MV-4-11 (cell line): Measurements from ENCODE around the gene ZBTB33.
A peak's percentile ranks its signal among the peaks of the same experiment; 100 is the strongest.

Source experiments
- DNase-seq: peaks from one replicate; lab custom pipeline; 2025; lab: John Stamatoyannopoulos, UW

The ZBTB33 gene

DNA sequence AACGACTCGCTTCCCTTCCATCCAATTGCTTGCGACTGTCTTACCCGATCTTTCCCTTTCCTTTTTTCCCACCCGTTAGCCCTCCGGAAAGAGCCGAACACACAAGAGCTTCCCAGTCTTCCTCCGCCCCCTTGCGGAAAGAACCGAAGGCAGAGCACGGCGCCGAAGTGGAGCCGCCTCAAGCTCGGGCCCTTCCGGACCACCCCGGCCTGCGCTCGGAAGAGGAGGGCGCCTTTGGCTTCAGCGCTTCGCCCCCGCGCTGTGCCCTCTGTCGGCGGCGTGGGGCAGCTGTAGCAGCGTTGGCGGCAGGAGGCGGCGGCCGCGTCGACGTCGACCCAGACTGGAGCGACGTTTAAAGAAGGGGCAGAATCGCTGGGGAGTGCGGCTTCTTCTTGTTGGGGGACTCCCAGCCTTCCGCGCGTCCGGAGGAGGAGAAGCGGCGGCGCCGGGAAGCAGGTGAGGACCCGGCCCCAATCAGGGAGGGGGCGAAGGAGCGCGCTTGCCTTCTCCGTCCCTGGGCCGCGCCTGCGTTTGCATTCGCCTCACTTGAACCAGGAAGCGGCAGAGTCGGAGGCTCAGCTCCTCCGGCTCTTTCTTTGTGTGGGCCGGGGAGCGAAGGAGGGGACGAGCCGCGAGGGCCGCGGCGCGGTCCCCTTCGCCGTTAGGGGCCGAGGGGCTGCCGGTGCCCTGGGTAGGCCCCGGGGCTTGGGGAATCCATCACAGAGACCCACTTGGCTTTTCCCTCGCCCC, at the start of gene ZBTB33:
TSS of gene ZBTB33 (plus strand) at position 291 of the 750 bp plus-strand sequence. CDS start 2,604 bp downstream, outside the sequence.
- peak; percentile 81 for DNase-seq

GRCh38 chrX:120200851-120201250, 49.8 kb upstream of the ZBTB33 start:
- no peak for DNase-seq

DNA sequence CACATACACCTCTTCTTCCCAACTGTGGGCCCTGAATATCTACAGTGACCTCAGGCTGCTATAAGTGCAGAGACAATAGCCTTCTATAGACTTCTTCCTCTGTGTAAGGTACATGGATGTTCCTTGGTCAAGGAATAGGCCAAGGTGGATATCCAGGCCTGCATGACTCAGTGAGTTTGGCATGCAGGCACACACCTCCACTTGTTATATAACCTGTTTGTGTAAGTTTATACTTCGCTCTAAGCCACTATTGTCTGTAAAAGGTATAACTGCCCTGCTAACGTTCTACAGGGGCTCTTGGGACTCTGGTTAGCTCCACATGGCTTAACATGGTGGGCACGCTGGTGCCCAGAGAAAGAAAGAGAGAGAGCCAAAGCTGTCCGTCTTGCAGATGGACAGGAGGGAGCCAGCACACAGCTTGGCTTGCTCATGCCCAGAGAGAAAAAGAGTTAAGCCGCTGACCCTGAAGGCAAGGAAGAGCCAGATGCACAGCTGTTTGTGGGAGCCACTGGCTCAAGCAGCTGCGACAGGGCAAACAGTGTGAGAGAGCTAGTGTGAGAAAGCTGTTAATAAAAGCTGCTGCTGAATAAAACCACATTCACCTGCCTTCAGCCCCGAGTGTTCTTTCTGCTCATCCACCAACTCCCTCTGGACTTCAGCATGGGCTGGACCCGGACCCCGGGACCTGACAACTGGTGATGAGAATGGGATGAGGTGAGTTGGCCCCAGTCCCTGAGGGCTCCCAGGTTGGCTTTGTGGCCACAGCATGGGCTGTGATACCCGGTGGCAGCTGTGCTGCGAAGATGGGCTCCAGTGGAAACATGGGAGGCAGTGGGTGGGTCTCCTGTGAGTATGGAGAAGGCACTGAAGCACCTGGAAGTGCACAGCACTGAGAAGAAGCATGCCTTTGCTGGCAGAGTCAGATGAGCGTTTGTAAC, 44.5 kb upstream of the ZBTB33 start:
- DNase-seq = no peak

GRCh38 chrX:120207009-120207605, 43.5 kb upstream of the ZBTB33 start:
- DNase-seq = no peak

- DNase-seq = peak; percentile 19
Observed at GRCh38 chrX:120213438-120214265, 37.0 kb upstream of the ZBTB33 start.

GRCh38 chrX:120223374-120223773, 27.2 kb upstream of the ZBTB33 start:
- no peak for DNase-seq

DNA sequence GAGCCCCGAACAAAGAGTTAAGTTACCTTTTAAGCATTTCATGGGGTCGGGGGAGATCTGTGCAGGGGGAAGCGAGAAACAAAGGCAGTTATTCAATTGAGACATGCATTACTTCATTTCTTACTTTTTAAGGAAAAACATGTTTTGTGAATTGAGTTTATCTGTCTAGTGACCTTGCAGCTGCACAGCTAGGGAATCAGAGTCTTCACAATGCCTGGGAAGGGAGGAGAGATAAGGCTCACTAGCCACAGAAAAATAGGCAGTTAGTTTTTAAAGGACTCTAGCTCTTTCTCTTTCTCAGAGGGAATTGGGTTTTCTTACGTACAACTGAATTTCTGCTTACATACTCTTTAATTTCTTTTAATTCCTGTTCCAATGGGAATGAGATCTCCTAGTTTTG, 26.2 kb upstream of the ZBTB33 start:
- DNase-seq = no peak

DNA sequence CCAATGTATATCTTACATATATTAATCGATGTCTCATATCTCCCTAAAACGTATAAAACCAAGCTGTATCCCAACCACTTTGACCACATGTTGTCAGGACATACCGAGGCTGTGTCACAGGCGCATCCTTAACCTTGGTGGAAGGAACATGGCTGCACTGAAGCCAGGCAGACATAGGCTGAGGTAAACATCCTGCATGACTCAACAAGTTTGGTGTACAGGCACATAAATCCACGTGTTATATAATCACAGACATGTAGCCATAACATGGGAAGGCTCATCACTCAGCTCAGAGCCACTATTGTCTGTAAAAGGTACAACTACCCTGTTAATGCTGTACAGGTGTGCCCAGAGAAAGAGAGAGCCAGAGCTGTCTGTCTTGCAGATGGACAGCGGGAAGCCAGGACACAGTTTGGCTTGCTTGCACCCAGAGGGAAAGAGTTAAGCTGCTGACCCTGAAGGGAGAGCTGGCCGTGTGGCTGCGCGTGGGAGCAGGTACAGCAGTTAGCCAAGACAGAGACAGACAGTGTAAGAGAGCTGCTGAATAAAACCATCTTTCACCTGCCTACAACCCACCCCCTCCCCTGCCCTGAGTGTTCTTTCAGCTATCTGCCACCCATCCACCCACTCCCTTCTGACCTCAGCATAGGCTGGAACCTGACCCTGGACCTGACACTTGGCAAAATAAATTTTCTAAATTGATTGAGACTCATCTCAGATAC, 22.3 kb upstream of the ZBTB33 start:
- DNase-seq = no peak

- DNase-seq = no peak
Observed at GRCh38 chrX:120235284-120235683, 15.3 kb upstream of the ZBTB33 start.

DNA sequence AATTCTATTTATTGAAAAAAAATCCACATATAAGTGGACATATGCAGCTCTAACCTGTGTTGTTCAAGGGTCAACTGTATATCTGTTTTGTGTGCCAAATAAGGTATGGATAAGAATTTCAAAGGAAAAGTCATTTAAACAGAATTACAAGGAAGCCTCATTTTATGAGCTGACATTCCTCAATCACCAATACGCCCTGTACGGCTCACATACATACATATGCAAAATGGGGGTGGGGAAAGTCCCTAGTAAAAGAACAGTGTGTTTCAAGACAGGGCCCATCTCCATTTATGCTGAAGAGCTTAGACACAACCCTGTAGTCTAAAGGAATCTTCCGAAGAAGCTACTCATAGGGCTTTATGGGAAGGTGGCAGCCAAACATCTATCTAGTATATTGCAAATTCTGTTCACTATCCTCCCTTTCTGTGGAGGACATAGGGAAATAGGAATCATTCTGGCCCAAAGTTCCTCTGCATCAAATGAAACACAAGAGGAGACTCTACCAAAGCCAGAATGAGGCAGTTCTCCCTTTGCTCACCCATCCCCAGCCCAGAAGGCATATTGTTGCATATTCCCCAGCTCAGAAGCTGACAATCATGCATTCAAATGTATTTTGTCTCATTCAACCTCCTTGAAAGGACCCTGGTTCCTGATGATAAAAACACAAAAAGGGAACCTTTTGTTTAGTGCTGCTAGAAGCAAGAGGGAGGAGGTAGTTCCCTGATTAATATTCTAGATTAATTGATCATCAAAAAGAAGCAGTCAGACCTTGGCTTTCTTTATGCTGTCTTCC, 13.7 kb upstream of the ZBTB33 start:
- DNase-seq = no peak

GRCh38 chrX:120238933-120239332, 11.7 kb upstream of the ZBTB33 start:
- peak; percentile 61 for DNase-seq

- peak; percentile 38 for DNase-seq
Observed at GRCh38 chrX:120242813-120243212, 7.8 kb upstream of the ZBTB33 start.

DNA sequence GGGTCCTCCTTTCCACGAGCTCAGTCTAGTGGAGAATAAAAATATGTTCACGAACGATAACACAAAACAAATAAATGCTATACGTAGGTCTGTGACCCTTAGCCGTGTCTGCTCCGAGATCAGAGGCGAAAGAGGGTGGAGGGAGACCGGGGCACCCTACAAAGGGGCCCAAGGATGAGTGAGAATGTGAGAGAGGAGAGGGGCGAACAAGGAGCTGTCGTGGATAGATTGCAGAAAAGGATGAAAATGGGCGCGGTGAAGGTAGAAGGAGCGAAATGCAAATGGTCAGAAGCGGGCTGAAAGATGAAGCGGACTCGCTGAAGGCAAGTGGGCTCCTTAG, 6.2 kb upstream of the ZBTB33 start:
- DNase-seq = no peak

DNA sequence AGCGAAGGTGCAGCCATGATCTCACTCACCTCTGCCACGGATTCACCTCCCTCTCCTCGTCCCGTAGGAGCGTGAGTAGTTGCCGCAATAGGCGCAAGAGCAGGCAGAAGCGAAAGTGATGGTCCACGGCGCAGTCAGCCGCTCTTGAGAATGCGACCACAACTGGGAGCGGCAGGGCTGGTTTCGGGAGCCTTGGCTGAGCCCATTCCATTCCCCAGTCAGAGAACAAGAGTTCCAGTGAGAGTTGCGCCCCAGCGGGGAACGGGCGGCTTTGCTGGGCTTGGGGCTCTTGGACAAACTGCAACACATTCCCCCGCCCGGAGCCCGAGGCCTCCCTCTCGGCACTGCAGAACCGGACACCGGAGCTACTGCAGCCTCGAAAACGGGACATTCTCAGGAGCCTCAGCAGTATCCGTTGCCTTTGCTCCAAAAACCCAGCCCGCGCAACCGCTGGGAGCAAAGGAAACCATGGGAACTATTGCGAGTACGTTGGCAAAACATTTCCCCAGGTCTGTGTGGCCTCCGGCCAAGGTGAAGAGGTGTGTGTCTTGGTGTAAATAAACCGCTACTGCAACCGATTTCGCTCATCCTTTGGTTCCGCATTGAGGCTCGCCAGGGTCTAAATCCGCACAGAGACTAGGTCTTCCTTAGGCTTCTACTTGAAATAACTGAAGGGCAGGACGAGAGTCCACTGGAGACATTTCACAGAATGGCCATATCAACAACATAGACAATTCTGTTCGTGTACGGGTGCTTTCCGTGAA, 5.7 kb upstream of the ZBTB33 start:
- peak; percentile 62 for DNase-seq

GRCh38 chrX:120251471-120252011, 929 bp downstream of the ZBTB33 start:
- peak; percentile 20 for DNase-seq

DNA sequence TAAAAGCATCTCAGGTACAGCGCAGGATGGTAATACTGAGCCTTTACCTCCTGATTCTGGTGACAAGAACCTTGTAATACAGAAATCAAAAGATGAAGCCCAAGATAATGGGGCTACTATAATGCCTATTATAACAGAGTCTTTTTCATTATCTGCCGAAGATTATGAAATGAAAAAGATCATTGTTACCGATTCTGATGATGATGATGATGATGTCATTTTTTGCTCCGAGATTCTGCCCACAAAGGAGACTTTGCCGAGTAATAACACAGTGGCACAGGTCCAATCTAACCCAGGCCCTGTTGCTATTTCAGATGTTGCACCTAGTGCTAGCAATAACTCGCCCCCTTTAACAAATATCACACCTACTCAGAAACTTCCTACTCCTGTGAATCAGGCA, 3.2 kb downstream of the ZBTB33 start:
- DNase-seq = no peak

DNA sequence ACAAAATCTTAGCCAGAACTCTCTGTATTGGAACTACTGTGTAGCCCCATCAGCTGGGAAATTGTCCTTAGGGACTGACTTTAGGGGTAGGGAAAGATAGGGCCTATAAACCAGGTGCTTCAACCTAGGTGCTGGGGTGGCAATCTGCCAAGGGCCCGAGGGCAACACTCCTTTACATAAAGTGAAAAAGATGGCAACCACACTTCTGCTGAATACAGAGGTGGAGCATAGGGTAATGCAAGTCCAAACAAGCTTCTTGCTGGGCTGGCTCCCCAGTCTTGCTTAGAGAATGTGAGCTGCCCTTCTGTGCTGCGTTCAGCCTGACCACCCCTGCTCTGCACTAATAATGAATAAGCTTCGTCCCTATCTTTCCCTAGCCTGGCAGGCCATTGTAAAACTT, 9.8 kb downstream of the ZBTB33 start:
- no peak for DNase-seq

DNA sequence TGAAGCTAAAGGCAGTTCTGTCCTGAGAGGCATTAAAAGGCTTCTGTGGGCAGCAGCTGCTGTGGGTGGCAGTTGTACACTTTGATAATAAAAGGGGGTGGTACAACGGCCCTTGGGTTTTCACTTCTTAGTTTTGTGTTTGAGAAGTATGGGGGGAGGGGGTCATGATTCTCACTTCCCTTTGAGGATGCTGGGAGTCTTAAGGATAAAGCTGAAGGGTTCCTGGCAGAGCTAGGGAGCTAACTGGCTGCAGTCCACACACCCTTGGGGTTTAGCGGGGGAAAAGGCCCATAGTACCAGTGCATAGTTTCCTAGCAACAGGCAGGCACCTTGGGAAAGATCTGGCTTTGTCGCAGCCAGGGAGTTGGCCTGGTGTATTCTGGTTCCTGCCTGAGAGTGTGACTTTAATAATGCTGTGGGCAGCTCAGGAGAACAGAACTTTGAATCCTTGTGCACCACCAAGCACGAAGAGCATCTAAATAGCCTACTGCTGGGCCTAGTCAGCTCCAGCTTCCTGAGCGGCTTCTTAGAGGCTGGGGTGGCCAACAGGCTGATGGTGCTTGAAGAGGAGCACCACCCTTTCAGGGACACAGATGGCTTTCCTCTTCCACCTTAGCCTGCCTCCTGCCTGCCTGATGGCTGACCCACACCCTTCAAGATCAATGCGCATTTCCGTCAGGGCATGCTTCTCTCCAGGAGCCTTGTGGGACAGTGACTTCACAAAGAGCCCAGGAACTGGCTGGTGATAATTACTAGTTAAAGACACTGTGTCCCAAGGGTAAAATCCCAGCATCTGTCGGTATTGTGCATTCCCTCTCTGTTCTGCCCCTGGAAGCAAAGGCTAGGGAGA, 12.5 kb downstream of the ZBTB33 start:
- peak; percentile 96 for DNase-seq
